Spleen (tissue), 11 donors: ENCODE data around the gene TAF9. TPM values are rescaled to one million over a fixed set of nuclear protein-coding genes. Genes with fewer than 3 reads are reported as not detected.

Experiments
- DNase-seq: peaks from one replicate; pipeline ENCODE4 v3.0.0-alpha.2; 2020
- H3K27ac ChIP-seq, 8 donors: fragments of 200-600 bp; sonication (generic) in 7 of 8; 1 replicate in 4 of 8; 2 replicates in 4 of 8; pipeline versions ENCODE4 v1.5.0 to v1.8.0; 2016 to 2021; ENCODE audit warnings: inconsistent platforms in 4 of 8, mild to moderate bottlenecking in 4 of 8, moderate library complexity in 1 of 8
- H3K27me3 ChIP-seq, 7 donors: fragments of 200-600 bp; sonication (generic) in 6 of 7; replicated peaks in 1 of 7; 1 replicate in 4 of 7; 2 replicates in 3 of 7; pipeline versions ENCODE4 v1.5.0 to v1.8.0; 2016 to 2021; ENCODE audit warnings: inconsistent platforms in 3 of 7, mild to moderate bottlenecking in 1 of 7
- H3K36me3 ChIP-seq, 6 donors: fragments of 200-600 bp; sonication (generic) in 5 of 6; 1 replicate in 4 of 6; 2 replicates in 2 of 6; pipeline versions ENCODE4 v1.5.0 to v1.8.0; 2016 to 2021; ENCODE audit warnings: inconsistent platforms in 2 of 6
- H3K4me1 ChIP-seq, 6 donors: fragments of 200-600 bp; sonication (generic) in 5 of 6; 1 replicate in 3 of 6; 2 replicates in 3 of 6; pipeline versions ENCODE4 v1.5.0 to v1.8.0; 2016 to 2021; ENCODE audit warnings: inconsistent platforms in 3 of 6
- H3K4me3 ChIP-seq, 8 donors: fragments of 200-600 bp; sonication (generic) in 7 of 8; 1 replicate in 4 of 8; 2 replicates in 4 of 8; pipeline versions ENCODE4 v1.5.0 to v1.8.0; 2016 to 2021; ENCODE audit warnings: inconsistent platforms in 4 of 8, mild to moderate bottlenecking in 4 of 8, moderate library complexity in 2 of 8
- H3K9me3 ChIP-seq, 8 donors: fragments of 200-600 bp; sonication (generic) in 7 of 8; 1 replicate in 4 of 8; 2 replicates in 4 of 8; pipeline versions ENCODE4 v1.5.0 to v1.8.0; 2016 to 2021; ENCODE audit warnings: inconsistent platforms in 4 of 8
- CTCF ChIP-seq, 11 experiments: fragments of 200-600 bp in 7 of 11; fragments of 450-650 bp in 4 of 11; sonication (generic) in 4 of 11; IDR thresholded peaks in 8 of 11; conservative IDR thresholded peaks in 3 of 11; 1 replicate in 7 of 11; 2 replicates in 4 of 11; pipeline versions ENCODE4 v1.4.0 to v1.8.0; 2016 to 2021; ENCODE audit warnings: antibody characterized with exemption in 11 of 11, inconsistent platforms in 4 of 11, mild to moderate bottlenecking in 1 of 11
- POLR2A ChIP-seq, 3 donors: fragments of 450-650 bp; IDR thresholded peaks; one replicate each; pipeline ENCODE4 v1.5.1; 2017; ENCODE audit warnings: antibody characterized with exemption in 3 of 3, mild to moderate bottlenecking in 1 of 3
- WGBS, 5 donors: extraction: QIAGEN DNeasy Blood & Tissue Kit in 3 of 5; methylation state at CpG; one replicate each; pipeline versions ENCODE4 v1.1.5 to v1.1.7; 2013 to 2018; 5-methylcytosine and 5-hydroxymethylcytosine counted together
- intact Hi-C: fragments of 100-400 bp; cut with DNase I; formaldehyde crosslinking; loops from one replicate; pipeline ENCODE4 v1.15.0; 2023; ENCODE audit warnings: low total_unique reads
- polyA plus RNA-seq, 3 donors: library from polyadenylated mRNA; stranded (reverse); fragments of 200-250 nt; gene quantifications; one replicate each; pipeline ENCODE4 v1.2.1, GENCODE V29; 2013
- total RNA-seq, 7 donors: library from RNA; depleted of rRNA in 3 of 7; stranded (reverse); fragments of >200 nt in 3 of 7; fragmentation: NEBNext Ultra II Directional in 4 of 7; extraction: Animal tissue kit (Norgen Biotek cat#: 25700) in 4 of 7; gene quantifications; one replicate each; pipeline versions ENCODE4 v1.1.0 to v1.2.1, GENCODE V29; 2016 to 2021
- donor health status: healthy with polysubstance abuse.
- donor health status: DM: no; HTN: no; CAD: no; lungs with moderate emphysema.
- donor health status: DM: no; HTN: no; CAD: no.
- donor health status: Bipolar disorder and iron deficiency.
- donor health status: healthy.
- donor health status: DM: no; HTN: no; CAD: no.
- donor health status: DM: yes; HTN: yes; CAD: no.

The TAF9 gene
- total and polyA plus RNA-seq, 10 donors, result 33.5 to 61.6 (median 37.5) TPM

- Histone ChIP-seq H3K27ac (peak overlapping the region in 2 of 8 donors; percentile 77 to 88), H3K9me3 (no peaks in the 10 kb centered on the region), H3K4me3 (no peak overlapping the region), H3K36me3 (peaks cover 0 to 77% (median 13%) of the 10 kb centered on the region in 6 donors), H3K4me1 (peaks cover 0 to 18% (median 0%) of the 10 kb centered on the region in 6 donors), H3K27me3 (no peaks in the 10 kb centered on the region)
- TF ChIP-seq CTCF (IDR thresholded peaks at IDR 0.05 in 8 of 11, conservative IDR thresholded peaks at IDR 0.05 in 3 of 11), result no peak
- TF ChIP-seq POLR2A (IDR thresholded peaks at IDR 0.05), result no peak
- 89 to 97% (median 96%) methylated on average over 1 of the region's 1 CpG for WGBS, 5 donors
- no peak for DNase-seq
- intact Hi-C loops, result no loop called here
Observed at GRCh38 chr5:69315972-69316371, 53.3 kb downstream of the TAF9 start.

Other genes starting within 250 kb of the TAF9 start
- gene CCNB1, start 202.4 kb downstream of the TAF9 start, total RNA-seq, result 10 to 100 TPM in 4 of 7 donors, 1 to 10 TPM in 3; 4.5 to 22.6 (median 11.8) TPM
- 10 to 100 TPM in 2 of 3 donors, 1 to 10 TPM in 1; 3.7 to 22.6 (median 10.6) TPM for gene CCNB1, start 202.4 kb downstream of the TAF9 start, polyA plus RNA-seq
- 1 to 10 TPM; 4.7 to 9.1 (median 7.8) TPM for gene CENPH, start 179.9 kb downstream of the TAF9 start, total RNA-seq
- 10 to 100 TPM in 1 of 3 donors, 1 to 10 TPM in 2; 8.6 to 15.6 (median 9.1) TPM for gene CENPH, start 179.9 kb downstream of the TAF9 start, polyA plus RNA-seq
- 10 to 100 TPM; 12.9 to 21.9 (median 17.2) TPM for gene CDK7, start 134.6 kb downstream of the TAF9 start, total RNA-seq
- gene CDK7, start 134.6 kb downstream of the TAF9 start, polyA plus RNA-seq, result 10 to 100 TPM; 17.4 to 19.0 (median 18.7) TPM
- 10 to 100 TPM in 5 of 7 donors, 1 to 10 TPM in 2; 9.5 to 18.6 (median 11.0) TPM for gene CCDC125, start 36.7 kb downstream of the TAF9 start, total RNA-seq
- 1 to 10 TPM; 2.2 to 3.9 (median 2.5) TPM for gene CCDC125, start 36.7 kb downstream of the TAF9 start, polyA plus RNA-seq
- 10 to 100 TPM; 16.9 to 31.7 (median 24.0) TPM for gene AK6, start within 50 bp of the TAF9 start, total RNA-seq
- gene AK6, start within 50 bp of the TAF9 start, polyA plus RNA-seq, result 10 to 100 TPM; 28.1 to 39.7 (median 30.6) TPM
- 10 to 100 TPM; 15.2 to 28.5 (median 21.4) TPM for gene RAD17, start 298 bp upstream of the TAF9 start, total RNA-seq
- 10 to 100 TPM; 13.0 to 16.9 (median 15.2) TPM for gene RAD17, start 298 bp upstream of the TAF9 start, polyA plus RNA-seq
- 1 to 10 TPM in 4 of 7 donors, under 1 TPM in 3; 0.26 to 1.9 (median 1.1) TPM for gene MARVELD2, start 45.6 kb upstream of the TAF9 start, total RNA-seq
- gene MARVELD2, start 45.6 kb upstream of the TAF9 start, polyA plus RNA-seq, result under 1 TPM; 0.02 to 0.13 (median 0.12) TPM
- 10 to 100 TPM in 1 of 7 donors, 1 to 10 TPM in 5, under 1 TPM in 1; 0.60 to 10.6 (median 3.3) TPM for gene OCLN, start 123.3 kb upstream of the TAF9 start, total RNA-seq
- gene OCLN, start 123.3 kb upstream of the TAF9 start, polyA plus RNA-seq, result 1 to 10 TPM; 1.8 to 3.0 (median 1.8) TPM
- gene GTF2H2C, start 190.7 kb upstream of the TAF9 start, total RNA-seq, result 10 to 100 TPM; 20.8 to 37.1 (median 28.6) TPM
- 10 to 100 TPM; 11.1 to 19.6 (median 16.6) TPM for gene GTF2H2C, start 190.7 kb upstream of the TAF9 start, polyA plus RNA-seq